B cell (primary cell): ENCODE measurements around the gene PLEKHN1. TPM values are rescaled to one million over a fixed set of nuclear protein-coding genes. Genes with fewer than 3 reads are reported as not detected.

Experiments used
- ATAC-seq: fragments of 200-7000 bp; cut with Tn5 transposase; one replicate; pipeline ENCODE4 v1.10.0; 2021; ENCODE audit warnings: low read depth, mild to moderate bottlenecking, moderate number of reproducible peaks, moderate library complexity
- CTCF ChIA-PET: fragments of 350-600 bp; sonication (Branson Sonifier 250); formaldehyde crosslinking; loops from one replicate; lab custom pipeline; 2021; ENCODE audit warnings: antibody characterized with exemption, inconsistent platforms; lab: Charles Lee
- POLR2A ChIA-PET: fragments of 350-600 bp; sonication (Branson Sonifier 250); formaldehyde crosslinking; loops from one replicate; lab custom pipeline; 2021; ENCODE audit warnings: antibody characterized with exemption; lab: Charles Lee
- DNase-seq: peaks from one replicate; pipeline ENCODE4 v3.0.0; 2013
- H2AFZ ChIP-seq: 2 replicates; pipeline ENCODE4 v1.6.1; 2012; ENCODE audit warnings: mild to moderate bottlenecking, low read depth, low read length; ENCODE audit not compliant: insufficient read depth, poor library complexity, severe bottlenecking
- H3K27ac ChIP-seq, 2 donors: 1 replicate in 1 of 2; 2 replicates in 1 of 2; pipeline ENCODE4 v1.5.1; 2012 to 2013; ENCODE audit warnings: low read length in 2 of 2, mild to moderate bottlenecking in 2 of 2, moderate library complexity in 1 of 2
- H3K27me3 ChIP-seq, 4 experiments: fragments of 200-600 bp in 1 of 4; sonication (generic) in 1 of 4; replicated peaks in 1 of 4; 1 replicate in 2 of 4; 2 replicates in 2 of 4; pipeline versions ENCODE4 v1.6.1 to v1.7.0; 2013 to 2016; ENCODE audit warnings: low read length in 3 of 4, mild to moderate bottlenecking in 2 of 4, mixed read lengths in 1 of 4, moderate library complexity in 1 of 4; ENCODE audit not compliant: insufficient read depth in 4 of 4, control insufficient read depth in 3 of 4; ENCODE audit errors: control extremely low read depth in 1 of 4
- H3K36me3 ChIP-seq, 2 experiments: replicated peaks in 1 of 2; 1 replicate in 1 of 2; 2 replicates in 1 of 2; pipeline versions ENCODE4 v1.6.1 to v1.7.1; 2013; ENCODE audit warnings: low read length in 1 of 2; ENCODE audit not compliant: insufficient read depth in 2 of 2, control insufficient read depth in 1 of 2; ENCODE audit errors: control extremely low read depth in 1 of 2, extremely low read depth in 1 of 2
- H3K4me1 ChIP-seq, 2 donors: fragments of 200-600 bp in 1 of 2; sonication (generic) in 1 of 2; 1 replicate in 1 of 2; 2 replicates in 1 of 2; pipeline versions ENCODE4 v1.5.1 to v1.6.1; 2013 to 2017; ENCODE audit warnings: low read length in 2 of 2; ENCODE audit not compliant: control insufficient read depth in 2 of 2, insufficient read depth in 2 of 2
- H3K4me2 ChIP-seq: replicated peaks from 2 replicates; pipeline ENCODE3; 2012; ENCODE audit warnings: mild to moderate bottlenecking, low read depth, low read length; ENCODE audit not compliant: poor library complexity, severe bottlenecking
- H3K4me3 ChIP-seq, 5 experiments: fragments of 200-600 bp in 1 of 5; sonication (generic) in 1 of 5; 1 replicate in 3 of 5; 2 replicates in 2 of 5; pipeline versions ENCODE4 v1.5.1 to v1.7.0; 2011 to 2016; ENCODE audit warnings: low read length in 4 of 5, mild to moderate bottlenecking in 4 of 5, low read depth in 2 of 5, control low read depth in 1 of 5, moderate library complexity in 1 of 5; ENCODE audit not compliant: insufficient read depth in 1 of 5; ENCODE audit errors: control extremely low read depth in 1 of 5, extremely low read depth in 1 of 5
- H3K79me2 ChIP-seq: fragments of 200-600 bp; sonication (generic); one replicate; pipeline ENCODE4 v1.6.0; 2016; ENCODE audit warnings: low read length; ENCODE audit not compliant: control insufficient read depth, insufficient read depth
- H3K9ac ChIP-seq: fragments of 200-600 bp; sonication (generic); 2 replicates; pipeline ENCODE4 v1.6.1; 2017; ENCODE audit warnings: mild to moderate bottlenecking, low read length, moderate library complexity
- H3K9me3 ChIP-seq, 3 donors: one replicate each; pipeline versions ENCODE4 v1.6.1 to v1.7.1; 2013; ENCODE audit warnings: low read length in 2 of 3; ENCODE audit not compliant: control insufficient read depth in 2 of 3, insufficient read depth in 1 of 3; ENCODE audit errors: control extremely low read depth in 1 of 3
- H4K20me1 ChIP-seq: 2 replicates; pipeline ENCODE4 v1.6.0; 2012; ENCODE audit warnings: mild to moderate bottlenecking, low read length; ENCODE audit not compliant: insufficient read depth, control insufficient read depth, poor library complexity, severe bottlenecking
- H3K27ac Mint-ChIP-seq: one replicate; pipeline ENCODE4 v1.8.0; 2021; ENCODE audit warnings: mixed read lengths
- H3K27me3 Mint-ChIP-seq: one replicate; pipeline ENCODE4 v1.8.0; 2021; ENCODE audit warnings: mixed read lengths
- H3K4me1 Mint-ChIP-seq: one replicate; pipeline ENCODE4 v1.8.0; 2021; ENCODE audit warnings: mixed read lengths
- H3K4me3 Mint-ChIP-seq: one replicate; pipeline ENCODE4 v1.8.0; 2021; ENCODE audit warnings: mixed read lengths
- H3K9me3 Mint-ChIP-seq: one replicate; pipeline ENCODE4 v1.8.0; 2022; ENCODE audit warnings: mixed read lengths; ENCODE audit not compliant: insufficient read depth
- CTCF ChIP-seq: fragments of 200-600 bp; IDR thresholded peaks from one replicate; pipeline ENCODE4 v1.8.0; 2022; ENCODE audit warnings: antibody characterized with exemption, mild to moderate bottlenecking
- EZH2 ChIP-seq: IDR thresholded peaks from 2 replicates; pipeline ENCODE4 v1.6.1; 2012; ENCODE audit warnings: borderline replicate concordance, low read depth, mild to moderate bottlenecking, moderate library complexity, low read length; ENCODE audit not compliant: insufficient read depth, poor library complexity, severe bottlenecking
- WGBS: methylation state at CpG from one replicate; pipeline ENCODE4 v1.1.5; 2013; ENCODE audit warnings: missing lambda C conversion rate; ENCODE audit not compliant: insufficient coverage; 5-methylcytosine and 5-hydroxymethylcytosine counted together
- intact Hi-C: fragments of 100-400 bp; cut with micrococcal nuclease; formaldehyde crosslinking; loops from one replicate; pipeline ENCODE4 v1.10.0; 2022
- polyA plus RNA-seq: library from polyadenylated mRNA; depleted of rRNA; stranded (reverse); fragments of >200 nt; gene quantifications from 2 replicates; pipeline ENCODE4 v1.2.3, GENCODE V29; 2012
- total RNA-seq, 2 donors: library from RNA; stranded (reverse); fragments of 120-200 nt in 1 of 2; gene quantifications; 1 replicate in 1 of 2; 2 replicates in 1 of 2; pipeline versions ENCODE4 v1.2.3 to v1.2.4, GENCODE V29; 2013 to 2022

The PLEKHN1 gene
- total and polyA plus RNA-seq, 2 donors (not counting 1 experiment from before 2014, with no cell fraction given): 0.36 to 1.1 TPM

DNA sequence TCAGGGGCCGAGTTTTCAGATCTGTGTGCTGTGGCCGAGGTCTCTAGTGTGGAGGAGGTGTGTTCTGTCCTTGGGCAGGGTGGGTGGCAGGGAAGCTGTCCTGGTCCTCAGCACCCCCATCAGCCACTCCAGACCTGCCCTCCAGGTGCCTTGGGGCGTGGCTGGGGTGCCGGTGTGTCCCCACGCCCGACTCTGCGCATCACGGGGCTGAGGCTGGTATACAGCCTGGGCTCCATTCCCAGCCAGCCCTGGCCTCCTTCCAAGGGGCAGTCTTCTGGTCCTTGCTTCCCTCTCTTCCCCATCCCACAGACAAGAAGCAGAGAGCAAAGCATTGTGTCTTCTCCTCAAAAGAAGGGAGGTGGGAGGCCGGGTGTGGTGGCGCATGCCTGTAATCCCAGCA, 38.5 kb upstream of the PLEKHN1 start:
- no peak for DNase-seq
- H4K20me1 ChIP-seq: no peaks in the 10 kb centered on the region
- H3K9ac ChIP-seq: no peak overlapping the region
- 92% methylated on average over 6 of the region's 10 CpGs for WGBS
- ChIA-PET POLR2A (no interaction called here), CTCF (no interaction called here)
- H3K4me3 Mint-ChIP-seq: no peak overlapping the region
- intact Hi-C loops: no loop called here
- H3K9me3 ChIP-seq: peaks cover 0 to 3% (median 0%) of the 10 kb centered on the region in 3 donors
- H2AFZ ChIP-seq: no peak overlapping the region
- H3K27me3 Mint-ChIP-seq: peaks cover 34% of the 10 kb centered on the region
- H3K27ac Mint-ChIP-seq: no peak overlapping the region
- peaks cover 0 to 64% (median 18%) of the 10 kb centered on the region in 4 experiments for H3K27me3 ChIP-seq
- H3K9me3 Mint-ChIP-seq: no peaks in the 10 kb centered on the region
- H3K79me2 ChIP-seq: no peaks in the 10 kb centered on the region
- no peak for ATAC-seq
- no peak overlapping the region for H3K4me2 ChIP-seq
- peaks cover 11% of the 10 kb centered on the region for H3K4me1 Mint-ChIP-seq
- H3K4me3 ChIP-seq: no peak overlapping the region
- TF ChIP-seq CTCF (no peak), EZH2 (no peak)
- H3K27ac ChIP-seq: no peak overlapping the region
- peaks cover 20 to 26% of the 10 kb centered on the region in 2 donors for H3K4me1 ChIP-seq
- no peaks in the 10 kb centered on the region for H3K36me3 ChIP-seq

GRCh38 chr1:928825-929661, 37.2 kb upstream of the PLEKHN1 start:
- Histone ChIP-seq H3K4me3 (no peak overlapping the region), H3K4me2 (no peak overlapping the region), H4K20me1 (no peaks in the 10 kb centered on the region), H3K79me2 (no peaks in the 10 kb centered on the region), H2AFZ (no peak overlapping the region), H3K36me3 (no peaks in the 10 kb centered on the region), H3K9me3 (no peaks in the 10 kb centered on the region), H3K27ac (no peak overlapping the region), H3K27me3 (peaks cover 0 to 63% (median 13%) of the 10 kb centered on the region in 4 experiments), H3K4me1 (peaks cover 12 to 17% of the 10 kb centered on the region in 2 donors), H3K9ac (no peak overlapping the region)
- CTCF ChIA-PET: no interaction called here
- POLR2A ChIA-PET: no interaction called here
- H3K9me3 Mint-ChIP-seq: no peaks in the 10 kb centered on the region
- no peak for ATAC-seq
- no peak overlapping the region for H3K4me3 Mint-ChIP-seq
- peaks cover 6% of the 10 kb centered on the region for H3K4me1 Mint-ChIP-seq
- DNase-seq: no peak
- 88% methylated on average over 34 of the region's 40 CpGs for WGBS
- intact Hi-C loops: no loop called here
- TF ChIP-seq EZH2 (no peak), CTCF (no peak)
- no peak overlapping the region for H3K27ac Mint-ChIP-seq
- peaks cover 28% of the 10 kb centered on the region for H3K27me3 Mint-ChIP-seq
